Subcutaneous abdominal adipose tissue (tissue), 5 donors: Measurements from ENCODE around the gene CFAP77.

Experiments used
- H3K27ac ChIP-seq: one replicate; pipeline ENCODE4 v1.7.0; 2013; ENCODE audit warnings: low read depth, mild to moderate bottlenecking, inconsistent platforms, low read length, moderate library complexity
- H3K27me3 ChIP-seq, 5 donors: one replicate each; pipeline ENCODE4 v1.7.0; 2013; ENCODE audit warnings: low read length in 5 of 5, inconsistent platforms in 1 of 5; ENCODE audit not compliant: control insufficient read depth in 5 of 5, insufficient read depth in 4 of 5
- H3K36me3 ChIP-seq, 5 donors: one replicate each; pipeline ENCODE4 v1.7.0; 2013; ENCODE audit warnings: low read length in 5 of 5; ENCODE audit not compliant: control insufficient read depth in 5 of 5, insufficient read depth in 5 of 5
- H3K4me1 ChIP-seq, 5 donors: one replicate each; pipeline ENCODE4 v1.7.0; 2013; ENCODE audit warnings: low read length in 5 of 5, mild to moderate bottlenecking in 3 of 5, moderate library complexity in 1 of 5; ENCODE audit not compliant: control insufficient read depth in 5 of 5, insufficient read depth in 5 of 5
- H3K4me3 ChIP-seq, 5 donors: one replicate each; pipeline ENCODE4 v1.7.0; 2013; ENCODE audit warnings: low read length in 5 of 5, low read depth in 1 of 5
- H3K9ac ChIP-seq, 5 donors: one replicate each; pipeline ENCODE4 v1.7.0; 2013; ENCODE audit warnings: low read length in 5 of 5, mild to moderate bottlenecking in 4 of 5, moderate library complexity in 3 of 5
- H3K9me3 ChIP-seq, 5 donors: one replicate each; pipeline ENCODE4 v1.7.0; 2013; ENCODE audit warnings: low read length in 5 of 5; ENCODE audit not compliant: control insufficient read depth in 5 of 5
- donor health status: healthy.
- donor health status: healthy.
- donor health status: healthy.
- donor health status: healthy.
- donor health status: healthy.

The CFAP77 gene

GRCh38 chr9:132481053-132481849 is 71.2 kb downstream of the CFAP77 start:
- H3K9me3 ChIP-seq = no peaks in the 10 kb centered on the region
- no peak overlapping the region for H3K9ac ChIP-seq
- no peaks in the 10 kb centered on the region for H3K4me1 ChIP-seq
- H3K27ac ChIP-seq = no peak overlapping the region
- H3K36me3 ChIP-seq = no peaks in the 10 kb centered on the region
- H3K27me3 ChIP-seq = peaks cover 4 to 32% (median 26%) of the 10 kb centered on the region in 5 donors
- H3K4me3 ChIP-seq = no peak overlapping the region

- no peaks in the 10 kb centered on the region for H3K4me1 ChIP-seq
- no peak overlapping the region for H3K27ac ChIP-seq
- no peaks in the 10 kb centered on the region for H3K36me3 ChIP-seq
- H3K9ac ChIP-seq = no peak overlapping the region
- H3K4me3 ChIP-seq = no peak overlapping the region
- H3K9me3 ChIP-seq = no peaks in the 10 kb centered on the region
- peaks cover 4 to 35% (median 28%) of the 10 kb centered on the region in 5 donors for H3K27me3 ChIP-seq
Measured at GRCh38 chr9:132482196-132482813, 72.3 kb downstream of the CFAP77 start.

GRCh38 chr9:132485393-132485792 is 75.4 kb downstream of the CFAP77 start:
- no peak overlapping the region for H3K27ac ChIP-seq
- H3K36me3 ChIP-seq = no peaks in the 10 kb centered on the region
- peaks cover 24 to 53% (median 49%) of the 10 kb centered on the region in 5 donors for H3K27me3 ChIP-seq
- H3K9ac ChIP-seq = no peak overlapping the region
- no peaks in the 10 kb centered on the region for H3K9me3 ChIP-seq
- H3K4me3 ChIP-seq = no peak overlapping the region
- H3K4me1 ChIP-seq = no peaks in the 10 kb centered on the region

GRCh38 chr9:132486706-132487350 is 76.8 kb downstream of the CFAP77 start:
- Histone ChIP-seq H3K36me3 (no peaks in the 10 kb centered on the region), H3K4me3 (no peak overlapping the region), H3K27ac (no peak overlapping the region), H3K9ac (no peak overlapping the region), H3K9me3 (no peaks in the 10 kb centered on the region), H3K4me1 (no peaks in the 10 kb centered on the region), H3K27me3 (peaks cover 19 to 46% (median 37%) of the 10 kb centered on the region in 5 donors)

DNA sequence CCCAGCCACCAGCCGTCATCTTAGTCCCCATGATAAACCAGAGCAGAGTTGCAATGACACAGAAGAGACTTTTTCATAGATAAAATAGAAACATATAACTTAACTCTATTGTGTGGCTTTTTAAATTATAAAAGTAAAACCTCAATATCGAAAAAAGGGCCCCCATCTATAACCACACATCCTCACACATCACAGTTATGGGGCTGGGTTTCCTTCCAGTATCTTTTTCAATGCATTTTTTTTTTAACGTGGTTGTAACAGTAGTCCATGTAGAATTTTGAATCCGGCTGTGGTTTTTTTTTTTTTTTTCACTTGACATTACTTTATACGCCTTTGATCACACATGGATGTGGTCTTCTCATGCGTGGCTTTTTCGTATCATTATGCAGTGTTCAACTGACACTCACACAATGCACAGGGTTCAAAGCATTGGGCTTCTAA is 77.4 kb downstream of the CFAP77 start:
- Histone ChIP-seq H3K4me1 (no peaks in the 10 kb centered on the region), H3K4me3 (no peak overlapping the region), H3K9me3 (no peaks in the 10 kb centered on the region), H3K27me3 (peaks cover 19 to 44% (median 37%) of the 10 kb centered on the region in 5 donors), H3K27ac (no peak overlapping the region), H3K9ac (no peak overlapping the region), H3K36me3 (no peaks in the 10 kb centered on the region)

- peaks cover 19 to 42% (median 37%) of the 10 kb centered on the region in 5 donors for H3K27me3 ChIP-seq
Measured at GRCh38 chr9:132487980-132488535, 78.0 kb downstream of the CFAP77 start.

GRCh38 chr9:132488626-132489025 is 78.6 kb downstream of the CFAP77 start:
- no peak overlapping the region for H3K4me3 ChIP-seq
- H3K27me3 ChIP-seq = peaks cover 19 to 38% (median 36%) of the 10 kb centered on the region in 5 donors
- no peaks in the 10 kb centered on the region for H3K4me1 ChIP-seq
- no peak overlapping the region for H3K27ac ChIP-seq
- H3K9ac ChIP-seq = no peak overlapping the region
- H3K36me3 ChIP-seq = no peaks in the 10 kb centered on the region
- H3K9me3 ChIP-seq = peaks cover 0 to 2% (median 0%) of the 10 kb centered on the region in 5 donors

More at GRCh38 chr9:132487980-132488535, 78.0 kb downstream of the CFAP77 start:
- Histone ChIP-seq H3K9me3 (peaks cover 0 to under 1% (median 0%) of the 10 kb centered on the region in 5 donors), H3K36me3 (no peaks in the 10 kb centered on the region), H3K4me3 (no peak overlapping the region), H3K4me1 (no peaks in the 10 kb centered on the region), H3K9ac (no peak overlapping the region), H3K27ac (no peak overlapping the region)

DNA sequence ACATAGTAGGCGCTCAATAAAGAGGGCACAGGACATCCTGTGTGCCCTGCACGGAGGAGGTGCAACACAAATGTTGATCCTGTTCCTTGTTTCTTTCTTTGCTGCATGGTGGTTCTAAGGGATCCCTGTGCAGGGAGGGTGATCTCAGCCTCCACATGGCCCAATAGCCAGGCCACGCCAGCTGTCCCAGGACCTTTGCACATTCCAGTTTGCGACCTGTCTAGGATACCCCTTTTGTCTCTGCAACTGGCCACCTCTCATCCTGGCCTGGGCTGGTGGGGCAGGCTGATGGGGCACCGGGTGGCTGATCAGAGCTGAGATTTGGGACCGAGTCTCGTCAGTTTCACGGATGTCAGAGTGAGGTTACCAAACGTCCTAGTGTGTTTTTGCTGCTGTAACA is 79.5 kb downstream of the CFAP77 start:
- Histone ChIP-seq H3K9me3 (peaks cover 0 to 7% (median 0%) of the 10 kb centered on the region in 5 donors), H3K9ac (no peak overlapping the region), H3K27me3 (peaks cover 19 to 37% (median 34%) of the 10 kb centered on the region in 5 donors), H3K36me3 (no peaks in the 10 kb centered on the region), H3K4me1 (no peaks in the 10 kb centered on the region), H3K27ac (no peak overlapping the region), H3K4me3 (no peak overlapping the region)

- Histone ChIP-seq H3K9ac (no peak overlapping the region), H3K27me3 (peaks cover 2 to 24% (median 12%) of the 10 kb centered on the region in 5 donors), H3K9me3 (peaks cover 0 to 8% (median 0%) of the 10 kb centered on the region in 5 donors), H3K4me3 (no peak overlapping the region), H3K36me3 (no peaks in the 10 kb centered on the region), H3K4me1 (no peaks in the 10 kb centered on the region), H3K27ac (no peak overlapping the region)
Measured at GRCh38 chr9:132494857-132495256, 84.8 kb downstream of the CFAP77 start.
